ENCODE data around the gene IARS2.

Gene IARS2

DNA sequence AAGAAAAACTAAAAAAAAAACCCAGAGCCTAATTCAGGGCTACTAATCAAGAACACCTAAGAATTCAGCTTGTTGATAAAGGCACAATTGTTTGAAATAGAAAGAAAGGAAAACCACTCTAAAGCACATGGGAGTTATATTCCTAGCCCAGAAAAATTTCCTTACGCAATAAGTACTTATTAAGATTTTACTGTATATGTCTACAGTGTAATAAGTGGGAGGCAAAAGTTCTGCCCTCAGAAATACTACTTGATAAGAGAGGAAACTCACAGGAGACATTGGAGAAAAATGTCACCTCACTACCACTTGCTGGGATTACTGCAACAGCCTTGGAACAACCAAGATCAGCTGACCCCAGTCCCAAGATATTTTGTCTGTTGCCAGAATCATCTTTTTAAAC, 66.1 kb downstream of the IARS2 start:
- TF ChIP-seq FOXM1 (IDR thresholded peaks at IDR 0.05; ENCODE audit: borderline replicate concordance, low read depth) (no peak), ZBTB7A (IDR thresholded peaks at IDR 0.05; ENCODE audit: low read depth) (no peak), NFIC (IDR thresholded peaks at IDR 0.05) (no peak), EGR1 (IDR thresholded peaks at IDR 0.05) (no peak), TEAD4 (IDR thresholded peaks at IDR 0.05) (no peak), RAD21 (IDR thresholded peaks at IDR 0.05; ENCODE audit: low read depth) (no peak), YY1 (IDR thresholded peaks at IDR 0.05; ENCODE audit: low read depth) (no peak), CREB1 (IDR thresholded peaks at IDR 0.05; ENCODE audit: low read depth) (no peak)
- TF ChIP-seq, protein P1, sequence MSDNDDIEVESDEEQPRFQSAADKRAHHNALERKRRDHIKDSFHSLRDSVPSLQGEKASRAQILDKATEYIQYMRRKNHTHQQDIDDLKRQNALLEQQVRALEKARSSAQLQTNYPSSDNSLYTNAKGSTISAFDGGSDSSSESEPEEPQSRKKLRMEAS (IDR thresholded peaks at IDR 0.05) = no peak

DNA sequence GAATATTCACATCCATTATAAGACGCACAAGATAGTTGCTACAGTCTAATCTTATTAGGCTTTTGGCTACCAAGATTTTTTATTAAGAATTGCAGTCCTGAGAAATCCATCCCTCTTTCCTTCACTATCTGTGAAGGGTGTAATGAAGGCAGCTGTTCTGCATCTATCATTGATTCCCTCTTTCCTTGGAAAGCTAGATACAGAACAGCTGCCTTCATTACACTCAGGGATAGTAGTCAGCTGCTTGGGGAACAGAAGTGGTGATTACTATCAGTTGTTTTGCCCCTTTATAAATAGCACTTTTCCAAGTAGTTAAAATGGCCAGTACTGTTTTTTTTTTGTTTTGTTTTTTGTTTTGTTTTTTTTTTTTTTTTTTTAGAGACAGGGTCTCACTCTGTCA, 70.2 kb downstream of the IARS2 start:
- no peak for TF ChIP-seq TCF12 (IDR thresholded peaks at IDR 0.05; ENCODE audit: low read depth)
- TF ChIP-seq, protein P2, sequence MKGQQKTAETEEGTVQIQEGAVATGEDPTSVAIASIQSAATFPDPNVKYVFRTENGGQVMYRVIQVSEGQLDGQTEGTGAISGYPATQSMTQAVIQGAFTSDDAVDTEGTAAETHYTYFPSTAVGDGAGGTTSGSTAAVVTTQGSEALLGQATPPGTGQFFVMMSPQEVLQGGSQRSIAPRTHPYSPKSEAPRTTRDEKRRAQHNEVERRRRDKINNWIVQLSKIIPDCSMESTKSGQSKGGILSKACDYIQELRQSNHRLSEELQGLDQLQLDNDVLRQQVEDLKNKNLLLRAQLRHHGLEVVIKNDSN (IDR thresholded peaks at IDR 0.05) = no peak
- TF ChIP-seq CREB1 (IDR thresholded peaks at IDR 0.05; ENCODE audit: low read depth) = no peak
- no peak for TF ChIP-seq FOXM1 (IDR thresholded peaks at IDR 0.05; ENCODE audit: borderline replicate concordance, low read depth)
- TF ChIP-seq EGR1 (IDR thresholded peaks at IDR 0.05) = no peak
- TF ChIP-seq TEAD4 (IDR thresholded peaks at IDR 0.05) = no peak
- TF ChIP-seq, protein P1 (IDR thresholded peaks at IDR 0.05) = no peak
- TF ChIP-seq EP300 (IDR thresholded peaks at IDR 0.05; ENCODE audit: borderline replicate concordance) = no peak
- TF ChIP-seq TAF1 (IDR thresholded peaks at IDR 0.05; ENCODE audit: low read depth) = no peak
- TF ChIP-seq ZBTB7A (IDR thresholded peaks at IDR 0.05; ENCODE audit: low read depth) = no peak
- TF ChIP-seq RAD21 (IDR thresholded peaks at IDR 0.05; ENCODE audit: low read depth) = no peak
- no peak for TF ChIP-seq YY1 (IDR thresholded peaks at IDR 0.05; ENCODE audit: low read depth)
- TF ChIP-seq NFIC (IDR thresholded peaks at IDR 0.05) = no peak
- no peak for TF ChIP-seq CEBPB (IDR thresholded peaks at IDR 0.05)

- TF ChIP-seq TEAD4 (IDR thresholded peaks at IDR 0.05) (no peak), EP300 (IDR thresholded peaks at IDR 0.05; ENCODE audit: borderline replicate concordance) (no peak), CREB1 (IDR thresholded peaks at IDR 0.05; ENCODE audit: low read depth) (no peak), EGR1 (IDR thresholded peaks at IDR 0.05) (no peak)
- TF ChIP-seq, protein P2 (IDR thresholded peaks at IDR 0.05) = no peak
These were observed 70.6 kb downstream of the IARS2 start for GRCh38 chr1:220164517-220164916.

DNA sequence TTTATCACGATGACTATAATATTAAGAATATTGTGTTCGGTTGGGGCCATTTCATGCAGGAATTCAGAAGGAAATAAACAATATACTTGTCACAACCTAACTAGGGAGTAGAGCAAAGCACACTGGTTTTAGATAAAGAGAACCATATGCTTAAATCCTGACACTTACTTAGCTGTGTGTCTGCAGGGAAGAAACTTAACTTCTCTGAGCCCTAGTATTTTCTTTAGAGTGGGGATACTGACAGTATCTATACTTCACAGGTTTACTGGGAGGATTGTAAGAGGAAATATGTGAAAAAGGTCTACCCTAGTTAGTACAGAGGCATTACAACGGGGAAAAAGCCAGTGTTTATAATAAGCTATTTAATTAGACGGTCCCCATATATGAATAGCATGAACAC, 72.9 kb downstream of the IARS2 start:
- TF ChIP-seq YY1 (IDR thresholded peaks at IDR 0.05; ENCODE audit: low read depth) (no peak), TEAD4 (IDR thresholded peaks at IDR 0.05) (no peak), RAD21 (IDR thresholded peaks at IDR 0.05; ENCODE audit: low read depth) (no peak), CEBPB (IDR thresholded peaks at IDR 0.05) (no peak), FOXM1 (IDR thresholded peaks at IDR 0.05; ENCODE audit: borderline replicate concordance, low read depth) (no peak), TCF12 (IDR thresholded peaks at IDR 0.05; ENCODE audit: low read depth) (no peak), CREB1 (IDR thresholded peaks at IDR 0.05; ENCODE audit: low read depth) (no peak), NFIC (IDR thresholded peaks at IDR 0.05) (no peak), EP300 (IDR thresholded peaks at IDR 0.05; ENCODE audit: borderline replicate concordance) (no peak), ZBTB7A (IDR thresholded peaks at IDR 0.05; ENCODE audit: low read depth) (no peak)
- TF ChIP-seq, protein P3, sequence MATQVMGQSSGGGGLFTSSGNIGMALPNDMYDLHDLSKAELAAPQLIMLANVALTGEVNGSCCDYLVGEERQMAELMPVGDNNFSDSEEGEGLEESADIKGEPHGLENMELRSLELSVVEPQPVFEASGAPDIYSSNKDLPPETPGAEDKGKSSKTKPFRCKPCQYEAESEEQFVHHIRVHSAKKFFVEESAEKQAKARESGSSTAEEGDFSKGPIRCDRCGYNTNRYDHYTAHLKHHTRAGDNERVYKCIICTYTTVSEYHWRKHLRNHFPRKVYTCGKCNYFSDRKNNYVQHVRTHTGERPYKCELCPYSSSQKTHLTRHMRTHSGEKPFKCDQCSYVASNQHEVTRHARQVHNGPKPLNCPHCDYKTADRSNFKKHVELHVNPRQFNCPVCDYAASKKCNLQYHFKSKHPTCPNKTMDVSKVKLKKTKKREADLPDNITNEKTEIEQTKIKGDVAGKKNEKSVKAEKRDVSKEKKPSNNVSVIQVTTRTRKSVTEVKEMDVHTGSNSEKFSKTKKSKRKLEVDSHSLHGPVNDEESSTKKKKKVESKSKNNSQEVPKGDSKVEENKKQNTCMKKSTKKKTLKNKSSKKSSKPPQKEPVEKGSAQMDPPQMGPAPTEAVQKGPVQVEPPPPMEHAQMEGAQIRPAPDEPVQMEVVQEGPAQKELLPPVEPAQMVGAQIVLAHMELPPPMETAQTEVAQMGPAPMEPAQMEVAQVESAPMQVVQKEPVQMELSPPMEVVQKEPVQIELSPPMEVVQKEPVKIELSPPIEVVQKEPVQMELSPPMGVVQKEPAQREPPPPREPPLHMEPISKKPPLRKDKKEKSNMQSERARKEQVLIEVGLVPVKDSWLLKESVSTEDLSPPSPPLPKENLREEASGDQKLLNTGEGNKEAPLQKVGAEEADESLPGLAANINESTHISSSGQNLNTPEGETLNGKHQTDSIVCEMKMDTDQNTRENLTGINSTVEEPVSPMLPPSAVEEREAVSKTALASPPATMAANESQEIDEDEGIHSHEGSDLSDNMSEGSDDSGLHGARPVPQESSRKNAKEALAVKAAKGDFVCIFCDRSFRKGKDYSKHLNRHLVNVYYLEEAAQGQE (IDR thresholded peaks at IDR 0.05; ENCODE audit: low read depth) = no peak
- TF ChIP-seq, protein P2 (IDR thresholded peaks at IDR 0.05) = no peak

DNA sequence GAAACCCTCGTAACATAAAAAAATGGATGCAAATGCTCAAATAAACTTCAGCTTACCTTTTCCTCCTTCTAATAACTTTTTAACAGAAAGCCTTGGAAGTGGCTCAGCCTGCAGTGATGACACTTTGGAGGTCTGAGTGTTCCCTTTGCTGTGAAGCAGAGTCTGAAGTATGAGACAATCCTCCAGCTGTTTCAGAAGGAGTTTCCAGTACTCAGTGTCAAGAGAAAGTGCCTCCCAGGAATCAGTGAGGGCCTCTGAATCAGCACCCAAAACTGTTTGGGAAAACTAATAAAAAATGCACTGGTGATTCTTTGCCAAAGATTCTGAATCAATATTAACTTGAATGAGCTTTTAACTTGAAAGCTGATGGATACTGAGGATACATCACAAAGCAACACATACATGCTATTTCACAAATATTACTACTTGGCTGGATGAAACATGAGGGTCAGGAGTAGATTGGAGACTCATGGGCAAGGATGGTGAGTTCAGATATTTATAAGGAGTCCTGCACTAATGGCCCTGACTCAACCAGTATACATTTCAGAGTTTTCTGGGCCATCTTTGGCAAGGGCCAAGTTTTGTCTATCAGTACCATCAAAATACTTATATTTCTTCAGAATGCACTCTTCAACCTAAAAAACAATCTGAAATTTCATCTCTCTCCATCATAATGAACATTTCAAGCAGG, 77.0 kb downstream of the IARS2 start:
- TF ChIP-seq FOXM1 (IDR thresholded peaks at IDR 0.05; ENCODE audit: borderline replicate concordance, low read depth) = no peak
- no peak for TF ChIP-seq NFIC (IDR thresholded peaks at IDR 0.05)
- no peak for TF ChIP-seq TAF1 (IDR thresholded peaks at IDR 0.05; ENCODE audit: low read depth)
- TF ChIP-seq, protein P3 (IDR thresholded peaks at IDR 0.05; ENCODE audit: low read depth) = no peak
- TF ChIP-seq ZBTB7A (IDR thresholded peaks at IDR 0.05; ENCODE audit: low read depth) = no peak
- TF ChIP-seq TEAD4 (IDR thresholded peaks at IDR 0.05) = no peak
- TF ChIP-seq TCF12 (IDR thresholded peaks at IDR 0.05; ENCODE audit: low read depth) = no peak
- TF ChIP-seq EGR1 (IDR thresholded peaks at IDR 0.05) = no peak
- TF ChIP-seq CREB1 (IDR thresholded peaks at IDR 0.05; ENCODE audit: low read depth) = no peak
- TF ChIP-seq RAD21 (IDR thresholded peaks at IDR 0.05; ENCODE audit: low read depth) = no peak
- TF ChIP-seq CEBPB (IDR thresholded peaks at IDR 0.05) = no peak
- no peak for TF ChIP-seq YY1 (IDR thresholded peaks at IDR 0.05; ENCODE audit: low read depth)
- TF ChIP-seq, protein P1 (IDR thresholded peaks at IDR 0.05) = no peak
- no peak for TF ChIP-seq EP300 (IDR thresholded peaks at IDR 0.05; ENCODE audit: borderline replicate concordance)
